Spleen (tissue), 7 donors: ENCODE results near the gene SPDYC.

Experiments
- CTCF ChIP-seq, 11 experiments: fragments of 200-600 bp in 7 of 11; fragments of 450-650 bp in 4 of 11; sonication (generic) in 4 of 11; IDR thresholded peaks in 8 of 11; conservative IDR thresholded peaks in 3 of 11; 1 replicate in 7 of 11; 2 replicates in 4 of 11; pipeline versions ENCODE4 v1.4.0 to v1.8.0; 2016 to 2021; ENCODE audit warnings: antibody characterized with exemption in 11 of 11, inconsistent platforms in 4 of 11, mild to moderate bottlenecking in 1 of 11
- POLR2A ChIP-seq, 3 donors: fragments of 450-650 bp; IDR thresholded peaks; one replicate each; pipeline ENCODE4 v1.5.1; 2017; ENCODE audit warnings: antibody characterized with exemption in 3 of 3, mild to moderate bottlenecking in 1 of 3
- POLR2AphosphoS5 ChIP-seq, 3 donors: sonication (generic); formaldehyde crosslinking; IDR thresholded peaks; one replicate each; pipeline ENCODE4 v1.5.1; 2017; ENCODE audit warnings: antibody characterized with exemption in 3 of 3
- donor health status: DM: no; HTN: no; CAD: no; lungs with moderate emphysema.
- donor health status: DM: no; HTN: no; CAD: no.
- donor health status: DM: no; HTN: no; CAD: no.

GRCh38 chr11:65131895-65132237 is 38.2 kb upstream of the SPDYC start:
- no peak for TF ChIP-seq POLR2A (IDR thresholded peaks at IDR 0.05)
- TF ChIP-seq CTCF (IDR thresholded peaks at IDR 0.05 in 8 of 11, conservative IDR thresholded peaks at IDR 0.05 in 3 of 11), result no peak
- no peak for TF ChIP-seq POLR2AphosphoS5 (IDR thresholded peaks at IDR 0.05)
